ENCODE measurements around the gene ARHGAP6.

DNA sequence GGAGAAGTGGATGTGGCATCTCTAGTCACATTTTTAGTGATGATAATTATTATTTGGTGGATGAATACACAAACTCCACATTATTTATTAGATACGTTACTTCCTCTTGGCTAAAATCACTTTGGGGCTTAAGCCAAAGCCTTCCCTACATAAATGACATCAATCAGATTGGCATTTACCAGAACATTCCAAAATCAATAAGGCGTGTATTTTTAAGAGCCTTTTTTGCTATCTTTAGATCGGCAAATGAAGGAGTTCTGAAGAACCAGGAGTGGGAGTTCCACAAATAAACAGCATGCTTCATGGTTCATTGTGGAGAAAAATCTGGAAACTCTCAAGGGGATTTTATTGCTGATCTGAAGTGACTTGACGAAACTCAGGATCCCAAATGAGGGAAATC, 282.8 kb downstream of the ARHGAP6 start:
- TF ChIP-seq ZFX (IDR thresholded peaks at IDR 0.05) = no peak
- TF ChIP-seq CTCF (conservative IDR thresholded peaks at IDR 0.05) = no peak

Data from C4-2B (cell line).